Mesothelial cell of epicardium (in vitro differentiated cells): ENCODE measurements around the gene CLCN6. TPM values are rescaled to one million over a fixed set of nuclear protein-coding genes. Genes with fewer than 3 reads are reported as not detected.

ENCODE experiments used
- DNase-seq, 2 experiments: peaks; one replicate each; pipeline ENCODE4 v3.0.0; 2021; ENCODE audit warnings: low spot score in 2 of 2; ENCODE audit not compliant: unreplicated experiment in 2 of 2
- H3K27ac Mint-ChIP-seq: 2 replicates; pipeline ENCODE4 v1.8.0; 2021; ENCODE audit warnings: mixed read lengths
- H3K27me3 Mint-ChIP-seq: 2 replicates; pipeline ENCODE4 v1.8.0; 2021; ENCODE audit warnings: low read depth, mixed read lengths
- H3K36me3 Mint-ChIP-seq: 2 replicates; pipeline ENCODE4 v1.8.0; 2021; ENCODE audit warnings: mixed read lengths
- H3K4me1 Mint-ChIP-seq: 2 replicates; pipeline ENCODE4 v1.8.0; 2021; ENCODE audit warnings: mixed read lengths
- H3K4me3 Mint-ChIP-seq: 2 replicates; pipeline ENCODE4 v1.8.0; 2021; ENCODE audit warnings: mild to moderate bottlenecking, moderate library complexity, mixed read lengths
- H3K9me3 Mint-ChIP-seq: 2 replicates; pipeline ENCODE4 v1.8.0; 2021; ENCODE audit warnings: mixed read lengths
- CTCF ChIP-seq: fragments of 200-600 bp; sonication (generic); IDR thresholded peaks from one replicate; pipeline ENCODE4 v1.5.0; 2021; ENCODE audit warnings: antibody characterized with exemption; ENCODE audit not compliant: unreplicated experiment
- total RNA-seq: library from RNA; stranded (reverse); gene quantifications from 3 replicates; pipeline ENCODE4 v1.2.1, GENCODE V29; 2021

CLCN6 gene
- total RNA-seq, 1 donor from 2014 or later: 30.3 TPM

DNA sequence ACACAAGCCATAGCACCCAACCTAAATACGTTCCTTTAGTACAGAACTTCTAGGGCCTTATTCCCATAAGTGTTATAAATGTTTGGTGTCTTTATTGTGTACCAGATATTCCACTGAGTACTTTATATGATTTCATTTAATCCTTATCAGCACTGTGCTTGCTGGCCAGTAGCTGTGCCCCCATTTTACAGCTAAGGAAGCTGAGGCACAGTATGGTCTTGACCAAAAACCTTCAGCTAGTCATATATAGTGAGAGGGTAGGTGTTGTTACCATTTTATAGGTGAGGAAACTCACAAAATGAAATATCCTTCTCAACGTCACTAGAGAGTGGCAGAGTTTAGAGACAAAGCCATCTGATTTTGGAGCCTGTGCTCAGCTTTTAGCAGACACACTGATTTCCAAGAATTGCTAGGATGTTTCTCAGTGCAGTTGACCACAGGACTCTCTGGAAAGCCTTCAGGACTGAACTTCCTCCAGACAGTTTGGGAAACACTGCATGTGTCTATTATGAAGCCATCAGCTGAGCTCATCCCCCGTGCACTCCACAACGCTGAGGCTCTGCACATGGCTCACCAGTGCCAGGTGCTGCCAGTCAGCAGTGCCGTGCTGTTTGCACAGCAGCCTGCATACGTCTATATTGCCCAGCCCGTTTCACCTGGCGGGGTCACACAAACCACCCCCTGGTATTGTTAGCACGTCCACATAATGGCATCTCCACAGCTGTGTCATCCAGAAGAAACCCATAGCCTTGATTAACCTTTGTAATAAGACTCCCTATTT lies 26.1 kb downstream of the CLCN6 start:
- Mint-ChIP-seq H3K36me3 (peaks cover 38% of the 10 kb centered on the region), H3K4me1 (no peaks in the 10 kb centered on the region), H3K4me3 (no peak overlapping the region), H3K9me3 (no peaks in the 10 kb centered on the region), H3K27ac (no peak overlapping the region), H3K27me3 (no peaks in the 10 kb centered on the region)
- no peak for DNase-seq
- TF ChIP-seq CTCF: no peak

DNA sequence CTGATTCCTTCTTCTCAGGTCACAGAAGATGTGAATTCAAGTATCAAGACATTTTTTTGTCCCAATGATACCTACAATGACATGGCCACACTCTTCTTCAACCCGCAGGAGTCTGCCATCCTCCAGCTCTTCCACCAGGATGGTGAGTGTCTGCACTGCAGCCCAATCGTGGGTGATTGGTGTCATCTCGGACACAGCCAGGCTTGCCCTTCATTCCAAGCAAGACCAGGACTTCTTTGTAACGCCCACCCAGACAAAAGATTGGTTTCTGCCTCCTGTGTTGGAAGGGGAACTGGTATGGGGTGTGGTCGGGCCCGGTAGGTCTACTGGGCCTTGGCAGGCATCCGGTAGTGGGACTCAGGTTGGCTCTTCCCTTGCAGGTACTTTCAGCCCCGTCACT lies 27.5 kb downstream of the CLCN6 start:
- no peak for TF ChIP-seq CTCF

GRCh38 chr1:11833900-11834299 lies 27.9 kb downstream of the CLCN6 start:
- Mint-ChIP-seq H3K36me3 (peaks cover 30% of the 10 kb centered on the region), H3K4me3 (no peak overlapping the region), H3K27me3 (no peaks in the 10 kb centered on the region), H3K9me3 (no peaks in the 10 kb centered on the region), H3K4me1 (no peaks in the 10 kb centered on the region), H3K27ac (no peak overlapping the region)
- no peak for DNase-seq
- no peak for TF ChIP-seq CTCF

More for the DNA sequence above, 27.5 kb downstream of the CLCN6 start:
- H3K9me3 Mint-ChIP-seq: no peaks in the 10 kb centered on the region
- H3K4me1 Mint-ChIP-seq: no peaks in the 10 kb centered on the region
- peaks cover 31% of the 10 kb centered on the region for H3K36me3 Mint-ChIP-seq
- H3K27me3 Mint-ChIP-seq: no peaks in the 10 kb centered on the region
- no peak for DNase-seq
- H3K4me3 Mint-ChIP-seq: no peak overlapping the region
- no peak overlapping the region for H3K27ac Mint-ChIP-seq

DNA sequence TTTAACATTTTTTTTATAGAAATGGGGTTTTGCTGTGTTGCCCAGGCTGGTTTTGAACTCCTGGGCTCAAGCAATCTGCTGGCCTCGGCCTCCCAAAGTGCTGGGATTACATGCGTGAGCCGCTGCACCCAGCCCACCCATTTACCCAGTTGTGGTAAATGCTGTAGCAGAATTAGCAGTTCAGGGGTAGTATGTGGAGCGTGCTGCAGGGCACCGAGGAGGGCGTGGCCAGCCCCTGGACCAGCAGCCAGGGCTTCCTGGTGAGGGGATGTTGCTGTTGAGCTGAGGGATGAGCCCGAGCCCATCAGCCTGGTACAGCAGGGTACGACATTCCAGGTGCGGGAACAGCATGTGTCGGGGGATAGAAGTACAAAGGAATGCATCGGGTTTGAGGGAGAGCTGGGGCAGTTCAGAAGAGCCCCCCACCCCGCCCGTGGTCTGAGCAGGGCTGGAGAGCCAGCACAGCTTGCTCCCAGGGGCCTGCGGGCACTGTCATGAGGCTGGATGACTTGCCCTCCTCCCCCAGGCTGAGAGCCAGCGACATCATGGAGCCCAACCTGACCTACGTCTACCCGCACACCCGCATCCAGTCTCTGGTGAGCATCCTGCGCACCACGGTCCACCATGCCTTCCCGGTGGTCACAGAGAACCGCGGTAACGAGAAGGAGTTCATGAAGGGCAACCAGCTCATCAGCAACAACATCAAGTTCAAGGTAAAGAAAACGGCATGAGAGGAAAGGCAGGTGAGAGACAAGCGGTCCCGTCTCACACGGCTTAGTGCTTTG lies 29.6 kb downstream of the CLCN6 start:
- DNase-seq: no peak
- H3K27ac Mint-ChIP-seq: no peak overlapping the region
- H3K9me3 Mint-ChIP-seq: no peaks in the 10 kb centered on the region
- no peaks in the 10 kb centered on the region for H3K27me3 Mint-ChIP-seq
- no peak for TF ChIP-seq CTCF
- H3K4me1 Mint-ChIP-seq: peaks cover under 1% of the 10 kb centered on the region
- no peak overlapping the region for H3K4me3 Mint-ChIP-seq
- H3K36me3 Mint-ChIP-seq: peaks cover 22% of the 10 kb centered on the region

DNA sequence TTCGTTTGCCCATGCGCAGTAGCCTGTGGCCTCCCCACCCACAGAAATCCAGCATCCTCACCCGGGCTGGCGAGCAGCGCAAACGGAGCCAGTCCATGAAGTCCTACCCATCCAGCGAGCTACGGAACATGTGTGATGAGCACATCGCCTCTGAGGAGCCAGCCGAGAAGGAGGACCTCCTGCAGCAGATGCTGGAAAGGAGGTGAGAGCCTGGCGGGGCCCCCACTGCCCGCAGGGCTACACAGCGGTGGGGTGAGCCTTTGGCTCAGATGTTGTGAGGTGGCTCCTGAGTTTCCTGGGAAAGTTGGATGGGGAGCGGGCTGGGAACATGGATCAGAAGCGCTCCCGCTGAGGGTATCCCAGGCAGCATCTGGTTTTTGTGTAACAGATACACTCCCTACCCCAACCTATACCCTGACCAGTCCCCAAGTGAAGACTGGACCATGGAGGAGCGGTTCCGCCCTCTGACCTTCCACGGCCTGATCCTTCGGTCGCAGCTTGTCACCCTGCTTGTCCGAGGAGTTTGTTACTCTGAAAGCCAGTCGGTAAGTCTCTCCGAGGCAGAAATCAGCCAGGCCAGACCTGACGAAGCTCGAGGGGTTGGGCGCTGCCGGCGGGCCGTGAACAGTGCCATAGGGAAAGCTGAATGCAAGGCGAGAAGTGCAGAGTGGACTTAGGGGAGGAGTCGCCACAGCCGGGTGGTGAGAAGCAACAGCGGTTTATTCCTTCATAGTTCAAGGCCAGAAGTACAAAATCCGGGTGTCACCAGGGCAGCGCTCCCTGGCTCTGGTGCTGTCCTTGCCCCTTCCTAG lies 31.2 kb downstream of the CLCN6 start:
- no peak for TF ChIP-seq CTCF

More for the DNA sequence above, 31.2 kb downstream of the CLCN6 start:
- no peak for DNase-seq
- H3K9me3 Mint-ChIP-seq: no peaks in the 10 kb centered on the region
- H3K36me3 Mint-ChIP-seq: peaks cover 27% of the 10 kb centered on the region
- no peak overlapping the region for H3K27ac Mint-ChIP-seq
- H3K4me3 Mint-ChIP-seq: no peak overlapping the region
- no peaks in the 10 kb centered on the region for H3K27me3 Mint-ChIP-seq
- peaks cover 12% of the 10 kb centered on the region for H3K4me1 Mint-ChIP-seq
